ENCODE data around the gene VDAC1.
"Not testable (repeated sequence)": the region's sequence is repeated elsewhere in the genome, so short reads cannot be mapped to it uniquely, and the experiment has no call there.

The VDAC1 gene

DNA sequence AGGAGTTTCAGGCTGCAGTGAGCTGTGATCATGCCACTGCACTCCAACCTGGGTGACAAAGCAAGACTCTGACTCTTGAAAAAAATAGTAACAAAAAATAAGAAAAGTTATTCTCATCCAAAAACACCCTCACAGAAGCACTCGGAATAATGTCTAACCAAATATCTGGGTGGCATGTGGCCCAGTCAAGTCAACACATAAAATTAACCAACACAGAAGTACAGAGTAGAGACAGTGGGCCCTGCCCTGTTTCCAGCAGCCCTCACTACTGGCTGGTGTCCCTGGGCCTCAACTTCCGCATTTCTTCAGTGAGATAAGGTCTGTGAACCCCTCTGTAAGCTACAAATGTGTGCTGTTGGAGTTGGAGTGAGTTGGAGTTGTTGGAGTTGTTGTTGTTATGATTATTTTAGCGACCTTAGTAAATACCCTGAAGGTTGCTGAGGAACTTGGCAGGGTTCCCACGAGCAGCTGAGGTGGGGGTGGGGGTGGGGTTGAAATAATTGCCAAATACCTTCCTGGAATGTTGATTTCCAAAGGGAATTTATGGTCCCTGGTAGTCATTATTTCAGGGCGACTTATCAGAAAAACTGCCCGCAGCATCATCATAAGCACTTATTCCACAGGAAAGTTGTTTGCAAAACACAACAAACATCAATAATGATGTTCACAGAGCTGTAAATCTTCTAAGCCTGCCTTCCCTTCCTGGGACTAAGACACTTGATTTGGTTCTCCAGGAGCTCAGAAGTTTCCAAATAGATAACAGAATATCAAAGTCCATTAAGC, 66.5 kb downstream of the VDAC1 start:
- no peak for DNase-seq

DNA sequence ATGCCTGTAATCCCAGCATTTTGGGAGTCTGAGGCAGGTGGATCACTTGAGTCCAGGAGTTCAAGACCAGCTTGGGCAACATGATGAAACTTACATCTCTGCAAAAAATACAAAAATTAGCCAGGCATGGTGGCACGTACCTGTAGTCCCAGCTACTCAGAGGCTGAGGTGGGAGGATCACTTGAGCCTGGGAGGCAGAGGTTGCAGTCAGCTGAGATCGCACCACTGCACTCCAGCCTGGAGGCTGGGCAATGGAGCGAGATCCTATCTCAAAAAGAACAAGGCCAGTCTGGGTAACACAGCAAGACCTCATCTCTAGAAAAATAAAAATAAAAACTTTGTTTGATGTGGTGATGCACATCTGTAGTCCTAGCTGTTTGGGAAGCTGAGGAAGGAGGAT, 67.1 kb downstream of the VDAC1 start:
- DNase-seq = not testable (repeated sequence)

DNA sequence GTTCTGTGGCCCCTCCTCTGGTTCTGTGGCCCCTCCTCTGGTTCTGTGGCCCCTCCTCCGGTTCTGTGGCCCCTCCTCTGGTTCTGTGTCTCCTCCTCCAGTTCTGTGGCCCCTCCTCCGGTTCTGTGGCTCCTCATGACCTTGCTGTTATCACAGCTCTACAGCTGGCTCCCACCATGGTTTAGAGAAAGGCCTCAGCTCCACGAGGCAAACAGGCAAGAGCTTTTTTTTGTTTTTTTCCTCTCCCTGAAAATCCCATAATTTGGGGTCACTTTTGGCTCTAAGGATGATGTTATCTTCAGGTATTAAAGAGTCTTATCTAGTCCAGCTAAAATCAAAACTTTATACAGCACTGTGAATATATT, 68.1 kb downstream of the VDAC1 start:
- no peak for DNase-seq

DNA sequence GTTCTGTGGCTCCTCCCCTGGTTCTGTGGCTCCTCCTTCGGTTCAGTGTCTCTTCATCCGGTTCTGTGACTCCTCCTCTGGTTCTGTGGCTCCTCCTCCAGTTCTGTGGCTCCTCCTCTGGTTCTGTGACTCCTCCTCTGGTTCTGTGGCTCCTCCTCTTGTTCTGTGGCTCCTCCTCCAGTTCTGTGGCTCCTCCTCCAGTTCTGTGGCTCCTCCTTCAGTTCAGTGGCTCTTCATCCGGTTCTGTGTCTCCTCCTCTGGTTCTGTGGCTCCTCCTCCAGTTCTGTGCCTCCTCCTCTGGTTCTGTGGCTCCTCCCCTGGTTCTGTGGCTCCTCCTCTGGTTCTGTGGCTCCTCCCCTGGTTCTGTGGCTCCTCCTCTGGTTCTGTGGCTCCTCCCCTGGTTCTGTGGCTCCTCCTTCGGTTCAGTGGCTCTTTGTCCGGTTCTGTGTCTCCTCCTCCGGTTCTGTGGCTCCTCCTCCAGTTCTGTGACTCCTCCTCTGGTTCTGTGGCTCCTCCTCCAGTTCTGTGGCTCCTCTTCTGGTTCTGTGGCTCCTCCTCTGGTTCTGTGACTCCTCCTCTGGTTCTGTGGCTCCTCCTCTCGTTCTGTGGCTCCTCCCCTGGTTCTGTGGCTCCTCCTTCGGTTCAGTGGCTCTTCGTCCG, 68.7 kb downstream of the VDAC1 start:
- DNase-seq = not testable (repeated sequence)

DNA sequence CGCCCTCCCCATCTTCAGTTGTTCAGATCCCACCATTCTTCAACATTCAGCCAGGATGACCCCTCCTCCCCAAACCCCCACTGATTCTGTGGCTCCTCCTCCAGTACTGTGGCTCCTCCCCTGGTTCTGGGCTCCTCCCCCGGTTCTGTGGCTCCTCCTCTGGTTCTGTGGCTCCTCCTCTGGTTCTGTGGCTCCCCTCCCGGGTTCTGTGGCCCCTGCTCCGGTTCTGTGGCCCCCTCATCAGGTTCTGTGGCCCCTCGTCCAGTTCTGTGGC, 69.2 kb downstream of the VDAC1 start:
- DNase-seq = no peak

DNA sequence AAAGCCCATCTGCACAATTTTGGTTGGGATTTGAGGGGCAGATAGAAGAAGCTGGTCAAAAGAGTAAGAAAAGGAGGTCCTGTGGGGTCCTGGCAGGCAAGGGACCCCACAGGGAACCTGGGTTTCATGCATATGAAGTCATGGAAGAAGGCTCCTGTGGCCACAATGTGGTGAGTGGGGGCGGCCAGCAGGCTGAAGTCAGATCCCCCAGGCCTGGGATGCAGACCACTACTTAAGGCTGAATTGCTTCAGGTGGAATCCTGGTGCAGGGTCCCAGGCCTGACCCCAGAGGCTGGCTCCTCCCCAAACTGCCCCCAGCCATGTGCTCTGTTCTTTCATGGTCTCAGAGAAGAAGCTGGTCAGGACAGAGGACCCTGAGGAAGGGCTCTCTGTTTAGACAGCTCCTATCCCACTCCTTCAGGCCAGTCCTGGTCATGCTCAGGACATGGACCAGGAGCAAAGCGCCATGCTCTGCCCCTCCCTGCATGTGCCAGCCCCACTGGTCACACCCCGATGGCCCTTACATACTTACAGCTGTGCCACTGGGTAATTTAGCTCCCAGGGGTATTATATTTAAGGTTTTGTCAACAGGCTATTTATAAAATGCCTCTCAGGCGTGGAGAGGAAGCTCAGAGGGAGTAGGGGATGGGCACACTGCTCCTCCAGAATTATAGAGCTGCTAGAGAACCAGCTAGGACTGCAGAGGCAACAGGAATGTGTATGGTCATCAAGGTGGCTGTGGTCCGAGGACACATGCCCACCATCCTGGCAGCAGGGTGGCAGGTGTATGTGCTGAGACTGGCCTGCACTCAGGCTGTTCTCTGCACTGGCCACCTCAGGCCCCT, 69.7 kb downstream of the VDAC1 start:
- no peak for DNase-seq

DNA sequence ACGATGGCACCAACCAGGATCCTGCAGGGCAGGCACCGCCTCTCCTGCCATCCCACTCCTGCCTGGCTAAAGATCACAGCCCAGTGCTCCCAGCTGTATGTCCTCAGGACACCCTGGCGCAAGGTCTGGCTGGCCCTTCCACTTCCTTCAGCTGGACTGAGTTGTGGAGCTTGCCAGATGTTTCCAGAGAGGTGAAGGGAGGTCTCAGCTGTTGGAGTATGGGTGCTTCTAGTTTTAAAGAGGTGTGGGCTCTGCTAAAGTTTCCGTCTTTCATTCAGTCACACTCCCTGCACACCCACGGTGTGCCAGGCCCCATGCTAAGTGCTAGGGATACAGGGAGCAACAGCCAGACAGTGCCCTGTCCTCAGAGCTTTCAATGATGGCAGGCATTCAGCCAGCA, 70.5 kb downstream of the VDAC1 start:
- no peak for DNase-seq

DNA sequence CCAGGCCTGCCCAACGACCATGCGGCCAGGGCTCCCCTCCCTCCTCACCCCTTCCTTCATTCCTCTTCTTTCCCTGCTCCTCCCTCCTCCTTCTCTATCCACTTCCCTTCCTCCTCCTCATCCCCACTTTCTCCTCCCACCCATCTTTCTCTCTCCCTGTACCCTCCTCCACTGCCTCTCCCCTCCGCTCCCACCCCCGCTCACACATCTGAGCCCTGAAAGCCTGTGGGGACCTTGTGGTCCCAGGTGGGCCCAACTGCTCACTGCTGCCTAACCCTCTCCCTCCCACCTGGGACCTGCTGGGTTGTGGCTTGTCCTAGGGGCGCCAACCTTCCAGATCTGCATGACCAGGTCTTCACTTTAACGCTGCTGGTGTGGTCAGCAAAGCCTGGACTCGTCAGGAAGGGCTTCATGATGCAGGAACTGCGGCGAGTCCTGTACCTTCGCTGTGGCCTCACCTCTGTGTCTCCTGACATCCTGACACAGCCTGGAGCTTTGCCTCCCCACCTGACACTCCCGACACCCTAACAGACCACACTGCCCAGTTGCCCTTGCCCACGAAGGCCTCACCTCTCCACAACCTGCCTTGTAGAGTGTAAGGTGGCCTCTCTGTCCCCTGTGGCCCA, 71.0 kb downstream of the VDAC1 start:
- DNase-seq = no peak

DNA sequence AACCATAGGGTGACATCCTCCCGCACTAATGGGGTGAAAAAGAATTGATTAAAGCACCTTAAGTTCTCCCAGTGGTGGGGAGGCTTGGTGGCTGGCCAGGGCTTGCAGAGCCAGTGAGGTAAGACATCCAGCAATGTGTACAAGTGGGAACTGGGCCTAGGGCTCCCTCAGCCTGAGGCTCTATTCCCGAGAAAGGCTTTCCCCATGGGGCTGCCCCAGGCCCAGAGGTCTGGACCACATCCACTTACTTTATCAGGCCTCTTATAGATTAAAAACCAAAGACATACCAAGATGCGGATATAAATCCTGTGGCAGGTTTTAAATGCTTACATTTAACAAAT, 71.6 kb downstream of the VDAC1 start:
- DNase-seq = no peak

DNA sequence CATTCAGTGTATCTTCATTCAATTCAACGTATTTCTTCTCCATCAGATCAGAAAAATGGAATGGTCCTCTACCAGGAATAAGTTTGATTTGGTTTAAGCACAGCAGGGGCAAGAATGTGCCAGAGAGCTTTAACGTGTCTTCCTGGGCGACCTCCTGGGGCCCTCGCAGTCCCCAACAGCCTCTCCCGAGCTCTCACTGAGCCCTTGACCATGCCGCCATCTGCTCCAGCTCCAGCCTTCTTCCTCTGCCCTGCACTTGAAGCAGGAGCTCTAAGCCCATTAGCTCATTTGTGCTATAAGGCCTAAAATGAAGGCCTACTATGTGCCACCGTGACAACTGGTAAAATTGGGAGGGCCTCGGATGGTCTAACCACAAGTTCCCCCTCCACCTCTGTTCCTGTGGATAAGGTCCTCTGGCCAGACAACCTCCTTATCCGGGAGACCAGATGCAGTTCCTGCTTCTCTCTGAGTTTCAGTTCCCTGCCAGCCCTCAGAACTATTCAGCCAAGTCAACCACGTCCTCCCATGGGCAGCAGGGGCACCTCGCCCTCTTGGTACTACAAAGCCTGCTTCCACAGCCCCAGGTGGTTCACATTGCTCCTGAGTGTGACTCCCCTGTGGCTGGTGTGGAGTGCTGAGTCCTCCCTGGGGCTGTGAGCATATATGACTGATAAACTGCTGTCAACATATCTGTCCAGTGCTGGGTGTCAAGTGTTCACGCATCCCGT, 72.2 kb downstream of the VDAC1 start:
- DNase-seq = no peak

DNA sequence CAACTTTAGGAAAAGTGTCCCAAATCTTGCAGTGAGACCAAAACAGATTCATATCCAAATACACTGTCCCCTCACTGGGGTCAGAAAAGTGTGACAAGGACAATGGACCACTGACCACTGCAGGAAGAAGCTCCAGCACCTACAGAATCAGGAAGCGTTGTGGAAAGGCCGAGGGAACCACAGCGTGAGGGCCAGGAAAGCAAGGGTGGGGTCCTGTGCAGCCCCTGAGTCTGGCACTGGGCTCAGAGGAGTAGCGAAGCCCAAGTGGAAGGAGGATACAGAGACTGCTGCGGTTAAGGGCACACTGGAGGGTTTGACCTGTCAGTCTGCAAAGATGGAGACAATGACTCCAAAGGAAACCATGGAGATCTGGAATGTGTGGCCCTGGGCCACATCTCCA, 73.2 kb downstream of the VDAC1 start:
- DNase-seq = no peak

DNA sequence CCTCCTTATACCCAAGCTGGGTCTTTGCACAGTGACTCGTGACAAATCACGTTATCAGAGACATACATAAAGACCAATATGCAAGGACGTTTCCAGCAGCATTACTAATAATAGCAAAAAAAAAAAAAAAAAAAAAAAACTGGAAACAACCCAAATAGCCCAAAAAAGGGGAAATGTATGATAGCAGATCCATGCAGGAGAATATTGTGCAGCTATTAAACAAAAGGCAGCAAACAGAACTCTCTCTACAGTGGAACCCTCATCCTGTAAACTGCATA, 74.0 kb downstream of the VDAC1 start:
- DNase-seq = no peak

DNA sequence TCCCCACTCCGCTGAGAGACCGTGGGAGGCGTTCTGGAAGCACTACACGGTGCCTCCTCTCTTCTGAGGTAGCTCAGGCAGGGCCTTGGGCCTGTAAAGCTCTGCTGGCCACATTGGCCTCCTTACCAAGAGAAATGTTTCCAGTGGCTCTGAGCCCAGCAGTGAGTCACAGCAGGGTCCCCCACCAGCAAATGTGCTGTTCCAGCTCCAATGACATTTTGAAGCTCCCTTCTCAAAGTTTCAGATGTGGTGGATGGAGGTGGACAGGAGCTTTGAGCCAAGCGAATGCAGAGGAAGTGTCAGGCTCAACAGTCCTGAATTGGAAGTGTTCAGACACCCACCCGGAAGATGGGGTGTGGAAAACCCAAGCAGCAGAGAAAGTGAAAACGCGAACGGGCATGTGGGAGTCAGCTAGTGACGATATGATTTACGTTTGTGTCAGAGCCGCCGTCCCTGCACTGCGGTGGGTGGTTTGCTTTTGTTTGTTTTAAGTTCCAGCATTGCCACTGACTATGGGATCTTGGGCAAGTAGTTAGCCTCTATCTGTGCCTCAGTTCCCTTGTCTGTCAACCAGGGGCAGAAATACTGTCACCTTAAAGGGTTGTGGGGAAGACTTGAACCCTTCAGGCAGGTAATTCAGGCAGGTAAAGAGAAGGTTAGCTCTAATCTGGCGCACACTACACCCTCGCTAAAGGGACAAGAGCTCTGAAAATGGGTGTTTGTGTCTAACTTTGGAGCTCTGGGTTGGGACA, 74.5 kb downstream of the VDAC1 start:
- no peak for DNase-seq

DNA sequence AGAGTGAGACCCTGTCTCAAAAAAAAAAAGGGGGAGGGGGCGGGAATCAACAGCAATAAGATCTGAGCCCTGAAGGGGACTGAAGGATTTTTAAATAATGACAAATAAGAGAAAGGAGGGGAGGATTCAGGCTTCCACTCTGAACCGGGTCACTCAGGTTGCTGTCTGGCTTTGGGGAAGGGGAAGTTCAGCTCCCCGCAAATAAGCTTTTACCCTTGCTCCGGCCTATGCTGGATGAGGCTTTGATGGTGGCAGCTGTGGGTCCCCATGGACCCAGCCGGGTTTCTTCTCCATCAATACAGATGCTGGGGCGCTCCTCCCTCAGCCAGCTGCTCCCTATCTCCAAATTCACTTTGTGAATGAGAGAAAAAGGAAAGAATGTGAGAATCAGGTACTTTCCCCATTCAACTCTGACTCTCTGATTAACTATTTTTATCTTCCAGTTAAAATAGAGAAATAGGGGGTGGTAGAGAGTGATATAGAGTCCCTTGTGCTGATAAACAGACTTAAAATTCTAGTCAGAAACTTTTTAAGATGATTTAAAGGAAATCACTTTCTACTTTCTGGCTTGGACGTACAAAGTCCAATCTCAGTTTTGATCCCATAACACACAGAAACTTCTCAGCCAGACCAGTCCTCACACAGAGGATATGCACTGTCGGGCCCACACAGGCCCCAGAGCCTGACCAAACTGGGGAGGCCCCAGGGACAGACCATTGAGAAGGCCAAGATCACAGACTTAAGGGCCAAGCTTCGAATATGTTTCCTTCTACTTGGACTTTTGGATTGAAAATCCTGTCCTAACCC, 76.0 kb downstream of the VDAC1 start:
- no peak for DNase-seq

DNA sequence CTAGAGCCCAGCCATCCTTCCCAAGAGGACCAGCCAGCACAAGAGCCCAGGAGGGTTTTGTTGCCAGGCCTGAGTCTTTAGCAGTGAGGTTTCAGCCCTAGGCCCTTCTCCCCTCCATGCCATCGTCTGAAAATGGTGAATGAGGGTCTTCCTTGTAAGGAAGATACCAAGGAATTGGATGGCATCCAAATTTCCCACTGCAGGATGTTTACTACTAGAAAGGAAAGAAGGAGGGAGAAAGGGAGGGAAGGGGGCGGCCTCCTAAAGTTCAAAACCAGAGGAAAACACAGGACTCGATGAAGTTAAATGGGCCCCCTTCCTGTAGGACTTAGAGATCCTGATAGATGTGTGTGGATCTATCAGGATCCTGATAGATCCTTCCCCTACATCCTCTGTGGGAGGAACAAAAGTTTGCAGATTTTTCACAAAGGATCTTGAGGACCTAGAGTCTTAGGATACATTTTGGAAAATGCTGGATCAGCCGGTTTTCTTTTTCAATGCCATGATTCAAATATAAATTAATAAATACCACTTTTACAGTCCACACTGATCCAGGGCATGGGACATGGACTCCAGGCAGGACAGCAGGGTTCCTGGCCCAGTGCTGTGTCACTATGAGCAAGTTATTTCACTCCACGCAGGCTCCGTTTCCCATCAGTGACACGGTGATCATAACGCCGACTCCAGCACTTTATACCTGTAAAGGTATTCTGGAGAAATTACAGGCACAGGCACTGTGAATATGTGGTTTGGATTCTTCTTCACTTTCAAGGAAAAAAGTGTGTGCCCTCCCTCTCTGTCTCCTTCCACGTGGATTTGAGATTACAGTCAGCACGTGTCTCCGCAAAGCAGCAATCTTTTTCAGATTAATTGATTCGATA, 77.2 kb downstream of the VDAC1 start:
- DNase-seq = no peak

DNA sequence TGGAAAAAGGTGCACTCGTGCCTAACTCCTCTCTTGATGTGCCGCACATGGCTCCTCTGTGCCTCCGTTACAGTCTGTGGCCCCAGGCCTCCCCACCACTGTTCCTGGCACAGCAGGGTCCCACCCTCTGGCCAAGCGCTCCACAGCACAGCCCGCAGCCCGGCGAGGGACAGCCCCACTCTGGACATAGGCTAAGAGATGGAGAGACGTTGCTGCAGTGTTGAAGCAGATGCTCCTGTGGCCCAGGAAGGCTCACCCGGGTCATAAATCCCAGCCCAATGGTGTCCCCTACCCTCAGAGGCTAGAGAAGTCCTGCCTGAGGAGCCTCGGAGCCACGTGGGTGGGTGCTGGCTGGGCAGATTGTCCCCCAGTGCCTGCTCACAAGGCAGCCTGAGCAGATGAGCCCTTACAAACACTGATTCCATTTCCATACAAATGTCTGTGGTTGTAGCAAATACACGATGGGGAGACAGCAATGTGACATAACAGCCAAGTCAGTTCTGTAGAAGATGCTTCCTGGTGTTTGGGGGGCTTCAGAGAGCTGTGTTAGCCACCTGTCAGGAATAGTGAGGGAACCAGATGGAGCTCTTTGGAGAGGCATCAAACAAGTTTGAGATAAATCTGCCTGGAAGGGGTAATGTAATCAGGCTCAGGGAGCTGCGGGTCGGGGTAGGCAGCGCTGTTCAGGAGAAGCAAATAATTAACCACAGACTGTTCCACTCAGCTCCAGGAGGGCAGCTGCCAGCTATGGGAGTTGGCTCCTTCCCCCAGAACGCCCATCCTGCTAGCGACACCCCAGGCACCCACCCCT, 78.1 kb downstream of the VDAC1 start:
- DNase-seq = peak; percentile 64

DNA sequence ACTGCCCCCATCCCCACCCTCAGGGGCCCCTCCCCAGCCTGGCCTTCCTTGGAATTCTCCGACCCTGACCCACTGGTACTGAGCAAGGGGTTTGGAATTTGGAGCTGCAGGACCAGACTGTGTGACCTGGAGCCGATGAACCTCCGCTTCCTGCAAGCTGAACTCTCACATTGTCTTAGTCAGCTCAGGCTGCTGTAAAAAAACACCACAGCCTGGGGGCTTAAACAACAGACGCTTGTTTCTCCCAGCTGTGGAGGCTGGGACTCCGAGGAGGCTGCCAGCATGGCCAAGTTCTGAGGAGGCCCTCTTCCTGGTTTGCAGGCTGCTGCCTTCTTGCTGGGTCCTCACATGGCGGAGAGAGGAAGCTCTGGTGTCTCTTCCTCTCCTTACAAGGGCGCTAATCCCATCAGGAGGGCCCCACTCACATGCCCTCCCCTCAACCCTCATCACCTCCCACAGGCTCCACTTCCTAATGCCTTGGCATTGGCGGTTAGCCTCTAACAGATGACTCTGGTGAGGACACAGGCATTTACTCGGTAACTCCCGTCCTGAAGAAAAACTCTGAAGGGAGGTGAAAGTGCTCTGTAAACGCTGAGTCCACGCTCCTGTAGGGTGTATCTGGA, 78.8 kb downstream of the VDAC1 start:
- DNase-seq = no peak

DNA sequence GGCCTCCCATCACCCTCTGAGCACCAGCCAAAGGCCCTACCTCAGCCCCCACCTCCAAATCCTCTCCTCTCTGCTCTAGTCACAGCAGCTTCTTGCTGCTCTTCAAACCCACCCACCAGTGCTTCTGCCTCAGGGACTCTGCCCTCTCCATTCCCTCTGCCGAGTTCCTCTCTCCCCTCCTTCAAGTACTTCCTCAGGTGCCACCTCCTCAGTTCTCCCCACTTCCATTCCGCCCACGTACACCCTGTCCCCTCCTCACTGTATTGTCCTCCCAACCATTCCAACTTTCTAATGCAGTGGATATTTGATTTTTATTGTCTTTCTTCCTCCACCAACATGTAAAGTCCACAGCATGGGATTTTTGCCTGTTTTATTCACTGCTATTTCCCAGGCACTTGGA, 79.5 kb downstream of the VDAC1 start:
- DNase-seq = no peak

DNA sequence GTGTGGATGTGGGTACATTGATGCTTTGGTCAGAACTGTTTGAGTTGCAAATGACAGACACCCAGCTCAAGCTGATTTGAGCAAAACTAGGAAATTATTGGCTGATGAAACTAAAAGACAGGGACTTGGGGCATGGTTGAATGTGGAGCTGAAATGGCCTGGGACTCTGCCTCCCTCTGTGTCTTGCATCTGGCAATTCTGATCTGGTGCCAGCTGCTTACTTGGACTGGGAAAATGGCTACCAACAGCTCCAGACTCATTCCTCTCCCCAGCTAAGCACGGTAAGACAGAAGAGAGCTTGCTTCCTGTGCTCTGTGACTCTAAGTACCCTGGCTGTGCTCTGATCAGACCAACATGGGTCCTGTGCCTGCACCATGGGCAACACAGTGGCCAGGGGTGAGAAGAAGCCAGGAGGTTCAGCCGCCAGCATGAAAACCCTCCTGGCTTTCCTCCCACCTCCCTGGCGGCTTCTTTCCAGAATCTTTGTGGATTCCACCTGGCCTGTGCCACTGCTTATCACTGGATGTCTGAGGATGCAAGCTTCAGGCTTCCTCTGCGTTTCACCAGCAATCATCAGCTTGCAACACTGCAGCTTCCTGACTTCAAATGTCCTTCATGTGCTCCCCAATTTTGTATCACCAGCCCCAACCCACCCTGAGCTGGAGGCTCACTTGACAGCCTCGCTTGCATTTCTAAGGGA, 80.4 kb downstream of the VDAC1 start:
- peak; percentile 77 for DNase-seq

Data from NCI-H446 treated with DMSO at 0.1 percent for 48 hours (cell line).